ENCODE data around the gene DPEP3. TPM values are rescaled to one million over a fixed set of nuclear protein-coding genes. Genes with fewer than 3 reads are reported as not detected.
"Not testable (repeated sequence)": the region's sequence is repeated elsewhere in the genome, so short reads cannot be mapped to it uniquely, and the experiment has no call there.

The DPEP3 gene
- total and polyA plus RNA-seq, 2 donors (not counting 1 experiment from before 2014, with no cell fraction given) = 1.9 to 2.0 TPM

DNA sequence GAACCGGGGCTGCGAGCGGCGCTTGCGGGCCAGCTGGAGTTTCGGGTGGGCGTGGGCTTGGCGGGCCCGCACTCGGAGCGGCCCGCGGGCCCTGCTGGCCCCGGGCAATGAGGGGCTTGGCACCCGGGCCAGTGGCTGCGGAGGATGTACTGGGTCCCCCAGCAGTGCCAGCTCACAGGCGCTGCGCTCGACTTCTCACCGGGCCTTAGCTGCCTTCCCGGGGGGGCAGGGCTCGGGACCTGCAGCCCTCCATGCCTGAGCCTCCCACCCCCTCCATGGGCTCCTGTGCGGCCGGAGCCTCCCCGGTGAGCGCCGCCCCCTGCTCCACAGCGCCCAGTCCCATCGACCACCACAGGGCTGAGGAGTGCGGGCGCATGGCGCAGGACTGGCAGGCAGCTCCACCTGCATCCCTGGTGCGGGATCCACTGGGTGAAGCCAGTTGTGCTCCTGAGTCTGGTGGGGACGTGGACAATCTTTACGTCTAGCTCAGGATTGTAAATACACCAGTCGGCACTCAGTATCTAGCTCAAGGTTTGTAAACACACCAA, 18.0 kb upstream of the DPEP3 start:
- Histone ChIP-seq H3K9ac (ENCODE audit: low read length) (peak overlapping the region; percentile 66), H3K9me3 (ENCODE audit: control extremely low read depth in 1 of 3, control insufficient read depth in 2 of 3, insufficient read depth in 1 of 3, low read length in 2 of 3) (peaks cover 0 to 14% (median 0%) of the 10 kb centered on the region in 3 donors), H3K4me2 (replicated peaks; ENCODE audit: low read depth, low read length, poor library complexity, severe bottlenecking) (peak overlapping the region; percentile 70), H3K79me2 (ENCODE audit: control insufficient read depth, insufficient read depth, low read length) (peaks cover 37% of the 10 kb centered on the region), H3K27ac (ENCODE audit: low read length in 2 of 2) (peak overlapping the region; percentile 18 to 76), H3K4me1 (ENCODE audit: control insufficient read depth in 2 of 2, insufficient read depth in 2 of 2, low read length in 2 of 2) (peaks cover 65 to 83% of the 10 kb centered on the region in 2 donors), H3K4me3 (ENCODE audit: control extremely low read depth in 1 of 5, extremely low read depth in 1 of 5, insufficient read depth in 1 of 5, low read depth in 2 of 5, low read length in 4 of 5) (peak overlapping the region; percentile 48 to 86 (median 64))
- H3K27me3 Mint-ChIP-seq; H3K9me3 Mint-ChIP-seq (ENCODE audit: insufficient read depth); H4K20me1 ChIP-seq (ENCODE audit: control insufficient read depth, insufficient read depth, low read length, poor library complexity, severe bottlenecking); H3K36me3 ChIP-seq (replicated peaks in 1 of 2; ENCODE audit: control extremely low read depth in 1 of 2, control insufficient read depth in 1 of 2, extremely low read depth in 1 of 2, insufficient read depth in 2 of 2, low read length in 1 of 2); ATAC-seq (ENCODE audit: low read depth); H3K27me3 ChIP-seq (replicated peaks in 1 of 4; ENCODE audit: control extremely low read depth in 1 of 4, control insufficient read depth in 3 of 4, insufficient read depth in 4 of 4, low read length in 3 of 4); H2AFZ ChIP-seq (ENCODE audit: insufficient read depth, low read depth, low read length, poor library complexity, severe bottlenecking); DNase-seq: not testable (repeated sequence)
- H3K4me1 Mint-ChIP-seq = peaks cover 68% of the 10 kb centered on the region
- intact Hi-C loops (cut with micrococcal nuclease) = loop anchor here (2.0 kb wide), 1 partner anchor 290 kb away; no protein-coding TSS in a partner anchor
- H3K4me3 Mint-ChIP-seq = peak overlapping the region; percentile 91
- ChIA-PET CTCF (interaction anchor here (0.8 to 28.7 kb wide), 7 partner anchors 13 to 451 kb away, joined by 3 to 320 read pairs (median 5); partner anchors contain the start of genes DDX28 and DUS2), POLR2A (interaction anchor here (0.5 to 3.5 kb wide), 10 partner anchors 7 to 1298 kb away, joined by 3 to 27 read pairs (median 5); partner anchors contain the start of genes CTCF, DDX28 and DUS2)
- peak overlapping the region; percentile 94 for H3K27ac Mint-ChIP-seq
- 96% methylated on average over 34 of the region's 36 CpGs for WGBS (ENCODE audit: insufficient coverage)

DNA sequence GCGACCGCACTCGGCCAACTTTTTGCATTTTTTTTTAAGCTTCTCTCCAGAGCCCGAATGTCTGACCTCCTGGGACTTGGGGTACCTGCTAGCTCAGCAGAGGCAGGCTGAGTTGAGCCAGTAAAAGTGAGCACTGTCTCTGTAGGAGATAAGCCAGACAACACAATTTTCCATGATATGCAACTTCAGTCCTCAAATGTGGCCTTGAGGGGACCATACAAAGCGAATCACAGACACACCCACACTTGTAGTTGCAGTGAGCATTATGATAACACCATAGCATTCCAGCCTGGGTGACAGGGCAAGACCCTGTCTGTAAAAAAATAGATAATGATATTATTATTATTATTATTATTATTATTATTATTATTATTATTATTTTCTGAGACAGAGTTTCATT, 16.4 kb upstream of the DPEP3 start:
- H3K79me2 ChIP-seq (ENCODE audit: control insufficient read depth, insufficient read depth, low read length) = peaks cover 51% of the 10 kb centered on the region
- no peak overlapping the region for H2AFZ ChIP-seq (ENCODE audit: insufficient read depth, low read depth, low read length, poor library complexity, severe bottlenecking)
- no peaks in the 10 kb centered on the region for H3K27me3 ChIP-seq (replicated peaks in 1 of 4; ENCODE audit: control extremely low read depth in 1 of 4, control insufficient read depth in 3 of 4, insufficient read depth in 4 of 4, low read length in 3 of 4)
- 98% methylated on average over 4 of the region's 5 CpGs for whole genome bisulfite sequencing (ENCODE audit: insufficient coverage)
- H3K27ac ChIP-seq (ENCODE audit: low read length in 2 of 2) = peak overlapping the region; percentile 36 to 90
- H3K36me3 ChIP-seq (replicated peaks in 1 of 2; ENCODE audit: control extremely low read depth in 1 of 2, control insufficient read depth in 1 of 2, extremely low read depth in 1 of 2, insufficient read depth in 2 of 2, low read length in 1 of 2) = peaks cover 0 to 12% of the 10 kb centered on the region in 2 experiments
- intact Hi-C loops (cut with micrococcal nuclease) = no loop called here
- no peak overlapping the region for H3K9ac ChIP-seq (ENCODE audit: low read length)
- peaks cover 77 to 93% of the 10 kb centered on the region in 2 donors for H3K4me1 ChIP-seq (ENCODE audit: control insufficient read depth in 2 of 2, insufficient read depth in 2 of 2, low read length in 2 of 2)
- no peak overlapping the region for H3K4me3 ChIP-seq (ENCODE audit: control extremely low read depth in 1 of 5, extremely low read depth in 1 of 5, insufficient read depth in 1 of 5, low read depth in 2 of 5, low read length in 4 of 5)
- no peak overlapping the region for H3K4me2 ChIP-seq (replicated peaks; ENCODE audit: low read depth, low read length, poor library complexity, severe bottlenecking)
- DNase-seq (no peak), ATAC-seq (ENCODE audit: low read depth) (no peak)
- CTCF ChIA-PET = interaction anchor here (0.8 to 28.7 kb wide), 4 partner anchors 9 to 45 kb away, joined by 3 to 320 read pairs (median 20); partner anchors contain the start of genes DDX28 and DUS2
- TF ChIP-seq, protein P1, sequence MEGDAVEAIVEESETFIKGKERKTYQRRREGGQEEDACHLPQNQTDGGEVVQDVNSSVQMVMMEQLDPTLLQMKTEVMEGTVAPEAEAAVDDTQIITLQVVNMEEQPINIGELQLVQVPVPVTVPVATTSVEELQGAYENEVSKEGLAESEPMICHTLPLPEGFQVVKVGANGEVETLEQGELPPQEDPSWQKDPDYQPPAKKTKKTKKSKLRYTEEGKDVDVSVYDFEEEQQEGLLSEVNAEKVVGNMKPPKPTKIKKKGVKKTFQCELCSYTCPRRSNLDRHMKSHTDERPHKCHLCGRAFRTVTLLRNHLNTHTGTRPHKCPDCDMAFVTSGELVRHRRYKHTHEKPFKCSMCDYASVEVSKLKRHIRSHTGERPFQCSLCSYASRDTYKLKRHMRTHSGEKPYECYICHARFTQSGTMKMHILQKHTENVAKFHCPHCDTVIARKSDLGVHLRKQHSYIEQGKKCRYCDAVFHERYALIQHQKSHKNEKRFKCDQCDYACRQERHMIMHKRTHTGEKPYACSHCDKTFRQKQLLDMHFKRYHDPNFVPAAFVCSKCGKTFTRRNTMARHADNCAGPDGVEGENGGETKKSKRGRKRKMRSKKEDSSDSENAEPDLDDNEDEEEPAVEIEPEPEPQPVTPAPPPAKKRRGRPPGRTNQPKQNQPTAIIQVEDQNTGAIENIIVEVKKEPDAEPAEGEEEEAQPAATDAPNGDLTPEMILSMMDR (IDR thresholded peaks at IDR 0.05) = no peak
- TF ChIP-seq EZH2 (IDR thresholded peaks at IDR 0.05; ENCODE audit: borderline replicate concordance, insufficient read depth, low read depth, low read length, poor library complexity, severe bottlenecking) = no peak
- H3K27me3 Mint-ChIP-seq = no peaks in the 10 kb centered on the region
- H3K4me3 Mint-ChIP-seq = peak overlapping the region; percentile 60
- POLR2A ChIA-PET = interaction anchor here (2.0 to 3.5 kb wide), 3 partner anchors 9 to 42 kb away, joined by 7 to 23 read pairs (median 20); partner anchors contain the start of genes DDX28 and DUS2
- H4K20me1 ChIP-seq (ENCODE audit: control insufficient read depth, insufficient read depth, low read length, poor library complexity, severe bottlenecking) = peaks cover 10% of the 10 kb centered on the region
- H3K27ac Mint-ChIP-seq = peak overlapping the region; percentile 99
- peaks cover 77% of the 10 kb centered on the region for H3K4me1 Mint-ChIP-seq
- H3K9me3 ChIP-seq (ENCODE audit: control extremely low read depth in 1 of 3, control insufficient read depth in 2 of 3, insufficient read depth in 1 of 3, low read length in 2 of 3) = peaks cover 0 to 14% (median 0%) of the 10 kb centered on the region in 3 donors
- no peaks in the 10 kb centered on the region for H3K9me3 Mint-ChIP-seq (ENCODE audit: insufficient read depth)
